IPS DF 4.7 (cell line): Measurements from ENCODE around the gene NES.

Experiments
- DNase-seq: peaks from one replicate; pipeline ENCODE4 v3.0.0-alpha.2; 2013; ENCODE audit warnings: low spot score; ENCODE audit errors: extremely low read depth

The NES gene

GRCh38 chr1:156623946-156624813 is 53.0 kb downstream of the NES start:
- no peak for DNase-seq

GRCh38 chr1:156622581-156623297 is 54.5 kb downstream of the NES start:
- DNase-seq = no peak

GRCh38 chr1:156619582-156619955 is 57.6 kb downstream of the NES start:
- no peak for DNase-seq

GRCh38 chr1:156618853-156619581 is 58.2 kb downstream of the NES start, which contains the start of gene HAPLN2:
Gene HAPLN2, plus strand, starts transcription at chr1:156619415. Its CDS starts 4,076 bp downstream, at chr1:156623491.
- no peak for DNase-seq
